T-helper 1 cell treated with Interleukin-12 subunit alpha and Interleukin-12 subunit beta and Interleukin-4 antibody, amounts not matched to agents 30 ng/mL and 1 ng/mL, for 36 hours (primary cell): ENCODE data around the gene FAM43B. TPM values are rescaled to one million over a fixed set of nuclear protein-coding genes. Genes with fewer than 3 reads are reported as not detected.

Experiments
- intact Hi-C: fragments of 100-400 bp; cut with micrococcal nuclease; formaldehyde crosslinking; loops from one replicate; pipeline ENCODE4 v1.15.1; 2024
- total RNA-seq: library from RNA; stranded (reverse); gene quantifications from 2 replicates; pipeline ENCODE4 v1.2.3, GENCODE V29; 2022

The FAM43B gene
- total RNA-seq, 1 donor from 2014 or later, result not detected

GRCh38 chr1:20546637-20547036 lies 5.7 kb upstream of the FAM43B start:
- intact Hi-C loops, result no loop called here

- intact Hi-C loops, result no loop called here
Measured at GRCh38 chr1:20551161-20551560, 1.2 kb upstream of the FAM43B start.

- intact Hi-C loops, result no loop called here
Measured at GRCh38 chr1:20552728-20553445, 514 bp downstream of the FAM43B start.

DNA sequence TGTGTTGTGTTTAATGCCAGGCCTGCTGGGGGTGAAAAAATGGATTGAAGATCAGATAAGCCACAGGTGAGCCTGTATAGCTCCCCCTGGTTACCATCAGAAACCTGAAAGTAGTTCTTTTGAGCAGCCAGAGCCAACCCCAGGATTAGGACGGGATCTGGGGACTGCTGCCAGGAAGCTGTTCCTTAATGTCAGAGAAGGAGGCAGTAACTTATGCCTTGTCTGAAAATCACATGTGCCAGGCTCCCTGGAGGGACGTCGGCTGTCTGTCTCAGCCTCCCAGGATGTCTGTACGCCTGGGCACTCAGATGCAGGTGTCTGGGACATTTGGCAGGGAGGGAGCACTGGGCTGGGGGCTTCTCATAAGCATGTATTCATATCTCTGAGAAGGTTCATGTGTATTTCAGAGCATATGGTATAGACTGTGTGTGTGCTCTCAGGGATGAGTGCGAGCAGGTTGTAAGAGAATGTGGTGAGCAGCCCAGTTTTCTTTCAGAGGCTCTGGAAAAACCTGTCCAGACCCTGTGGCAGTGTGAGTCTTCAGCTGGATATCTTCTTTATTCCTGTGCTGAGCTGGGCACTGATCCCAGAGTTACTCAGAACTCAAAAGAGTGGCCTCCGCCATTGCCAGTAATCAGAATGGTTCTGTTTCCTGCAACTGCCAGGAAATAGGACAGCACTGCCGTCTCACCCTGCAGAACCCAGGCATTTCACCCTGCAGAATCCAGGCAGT lies 2.8 kb downstream of the FAM43B start:
- intact Hi-C loops, result no loop called here

DNA sequence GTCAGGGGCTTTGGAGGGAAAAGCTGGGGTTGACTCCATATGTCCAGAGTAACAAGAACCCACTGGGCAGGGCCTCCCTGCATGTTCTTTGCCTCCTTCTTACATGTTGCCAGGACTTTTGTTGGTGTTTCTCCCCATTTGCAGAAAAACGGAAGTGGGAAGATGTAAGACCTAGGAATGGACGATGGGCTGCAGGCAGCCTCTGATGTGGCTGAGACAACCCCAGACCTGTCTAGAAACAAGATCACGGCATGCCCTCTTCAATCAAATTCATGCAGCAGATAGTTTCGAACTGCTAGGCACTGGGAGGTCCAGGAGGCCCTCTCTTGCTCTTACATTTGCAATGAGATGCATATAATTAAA lies 3.4 kb downstream of the FAM43B start:
- intact Hi-C loops, result no loop called here

GRCh38 chr1:20558191-20558590 lies 5.8 kb downstream of the FAM43B start:
- intact Hi-C loops, result no loop called here

- intact Hi-C loops, result no loop called here
Measured at GRCh38 chr1:20560966-20561365, 8.6 kb downstream of the FAM43B start.

- intact Hi-C loops, result no loop called here
Measured at GRCh38 chr1:20565234-20565633, 12.9 kb downstream of the FAM43B start.

- intact Hi-C loops, result no loop called here
Measured at GRCh38 chr1:20569523-20570098, 17.2 kb downstream of the FAM43B start.

GRCh38 chr1:20571427-20571826 lies 19.1 kb downstream of the FAM43B start:
- intact Hi-C loops, result no loop called here

GRCh38 chr1:20573987-20574386 lies 21.6 kb downstream of the FAM43B start:
- intact Hi-C loops, result no loop called here

DNA sequence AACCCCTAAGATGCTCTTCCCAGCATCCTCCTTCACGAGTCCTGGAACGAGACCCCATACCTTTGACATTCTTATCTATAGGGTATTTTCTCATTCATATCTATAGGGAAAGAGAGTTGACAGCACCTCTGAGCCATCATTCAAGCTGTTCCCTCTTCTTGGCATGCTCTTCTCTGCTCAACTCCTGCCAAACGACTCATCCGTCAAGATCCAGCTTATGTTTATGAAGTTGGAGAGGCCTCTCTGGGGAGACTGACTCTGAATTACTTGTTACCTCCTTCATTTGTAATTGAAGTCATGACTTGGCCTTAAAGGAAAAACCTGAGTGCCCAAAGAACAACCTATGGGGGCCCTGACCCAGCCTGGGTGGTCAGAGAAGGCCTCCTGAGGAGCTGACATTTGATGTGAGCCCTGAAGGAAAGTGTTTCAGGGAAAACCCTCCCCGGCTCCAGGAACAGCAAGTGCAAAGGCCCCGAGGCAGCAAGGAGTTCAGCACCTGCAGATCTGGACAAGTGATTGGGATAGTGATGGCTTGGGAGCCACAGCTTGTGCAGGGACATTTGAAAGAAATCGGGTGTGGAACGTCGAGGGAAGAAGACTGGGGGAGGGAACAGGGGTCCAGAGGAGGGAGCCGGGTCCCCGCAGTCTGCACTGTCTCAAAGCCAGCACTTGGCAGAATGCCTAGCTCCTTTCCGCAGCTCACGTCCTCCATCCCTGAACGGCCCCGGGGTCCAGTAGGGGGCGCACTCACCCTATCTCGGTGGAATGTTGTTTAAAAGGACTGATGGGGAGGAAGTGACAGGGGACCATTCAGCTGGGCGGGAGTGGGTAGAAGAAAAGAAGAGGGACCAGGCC lies 22.5 kb downstream of the FAM43B start:
- intact Hi-C loops, result loop anchor here (1.0 kb wide), 2 partner anchors 58 to 65 kb away; partner anchors contain the start of gene PINK1

DNA sequence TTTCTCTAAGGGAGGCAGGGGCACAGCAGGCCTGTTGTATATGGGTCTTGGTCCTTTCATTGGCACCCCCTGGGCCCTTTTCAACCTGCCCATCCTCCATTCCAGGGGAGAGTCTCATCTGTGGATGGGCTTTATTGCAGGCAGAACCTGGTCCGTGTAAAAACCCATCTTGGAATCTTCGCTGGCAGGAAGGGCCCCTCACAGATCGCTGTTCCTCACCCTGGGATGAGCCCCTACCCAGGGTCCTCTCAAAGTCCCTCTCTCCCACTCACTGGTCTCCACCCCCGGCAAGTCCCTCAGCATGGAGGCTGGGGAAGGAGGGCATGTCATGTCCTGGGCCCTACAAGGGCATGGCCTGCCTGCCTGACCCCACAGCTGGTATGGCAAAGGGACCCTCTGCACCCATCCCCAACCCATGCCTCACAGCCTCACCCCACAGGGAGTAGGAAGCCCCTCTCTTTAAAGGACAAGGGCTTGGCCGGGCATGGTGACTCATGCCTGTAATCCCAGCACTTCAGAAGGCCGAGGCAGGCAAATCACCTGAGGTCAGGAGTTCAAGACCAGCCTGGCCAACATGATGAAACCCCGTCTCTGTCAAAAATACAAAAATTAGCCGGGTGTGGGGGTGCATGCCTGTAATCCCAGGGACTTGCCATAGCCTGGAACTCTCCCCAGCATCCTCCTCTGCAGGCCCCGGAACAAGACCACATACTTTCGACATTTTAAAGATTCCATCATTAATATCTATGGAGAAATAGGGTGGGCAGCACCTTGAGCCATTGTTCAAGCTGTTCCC lies 23.4 kb downstream of the FAM43B start:
- intact Hi-C loops, result loop anchor here (1.0 kb wide), 2 partner anchors 58 to 65 kb away; partner anchors contain the start of gene PINK1

GRCh38 chr1:20578062-20578461 lies 25.7 kb downstream of the FAM43B start:
- intact Hi-C loops, result no loop called here

DNA sequence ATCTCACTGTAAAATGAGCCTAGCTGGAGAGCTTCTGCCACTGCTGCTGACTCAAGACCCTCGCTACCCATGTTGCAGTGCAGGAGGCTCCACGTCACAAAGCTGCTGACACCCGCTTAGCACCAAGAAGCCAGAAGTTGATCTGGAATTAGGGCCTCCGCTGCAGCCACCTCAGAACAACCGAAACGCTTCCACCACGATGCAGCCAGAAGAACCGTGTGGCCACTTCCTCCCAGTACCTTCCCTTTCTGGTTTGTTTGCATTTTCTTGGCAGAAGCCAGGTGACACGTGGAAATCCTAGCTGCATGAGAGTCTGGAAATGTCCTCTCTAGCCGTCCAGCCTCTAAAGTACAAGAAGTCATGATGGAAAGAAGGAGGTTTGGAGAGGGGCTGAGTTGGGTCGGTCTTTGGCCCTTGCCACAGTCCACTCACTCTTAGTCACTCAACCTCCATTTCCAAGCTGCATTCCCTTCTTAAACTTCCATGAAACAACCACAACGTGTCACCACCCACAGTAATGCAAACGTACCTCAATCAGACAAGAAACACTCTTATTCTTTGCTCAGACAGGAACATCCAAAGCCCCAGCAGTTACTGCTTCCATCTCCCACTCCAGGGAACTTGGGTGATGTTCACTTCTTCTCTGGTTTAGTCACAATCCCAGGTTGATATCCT lies 26.5 kb downstream of the FAM43B start:
- intact Hi-C loops, result no loop called here

DNA sequence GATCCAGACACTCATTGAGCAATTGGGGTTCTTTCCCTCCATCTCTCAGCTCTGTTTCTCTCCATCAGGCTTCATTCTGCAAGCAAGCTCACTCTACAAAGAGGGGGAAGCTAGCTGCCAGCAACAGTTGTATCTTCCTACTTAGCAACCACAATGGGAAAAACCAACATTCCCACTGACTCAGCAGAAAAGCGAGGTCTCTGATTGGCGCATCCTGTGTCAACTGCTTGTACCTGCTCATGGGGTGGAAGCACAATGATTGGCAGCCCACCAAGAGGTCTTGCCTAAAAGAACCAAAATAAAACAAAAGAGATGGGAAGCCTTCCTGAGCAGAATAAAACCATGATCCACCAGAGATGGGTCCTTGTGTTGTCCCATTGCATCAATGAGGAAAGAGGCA lies 32.5 kb downstream of the FAM43B start:
- intact Hi-C loops, result no loop called here

- intact Hi-C loops, result no loop called here
Measured at GRCh38 chr1:20586953-20587660, 34.7 kb downstream of the FAM43B start.

DNA sequence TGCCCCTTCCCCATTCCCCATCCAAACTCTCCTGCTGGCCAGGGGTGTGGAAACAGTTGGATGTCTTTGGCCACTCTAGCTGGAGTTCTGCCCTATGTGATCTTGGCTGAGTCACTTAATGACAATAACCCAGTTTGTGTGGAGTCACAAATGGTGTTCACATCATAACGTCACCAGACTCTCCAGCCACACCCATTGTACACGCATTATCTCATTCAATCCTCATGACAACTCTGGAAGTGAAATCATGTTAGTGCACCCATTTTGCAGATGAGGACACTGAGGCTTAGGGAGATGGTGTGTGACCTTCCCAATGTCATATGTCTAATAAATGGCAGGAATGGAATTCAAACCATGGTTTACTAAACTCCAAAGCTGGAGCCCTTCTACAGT lies 35.3 kb downstream of the FAM43B start:
- intact Hi-C loops, result no loop called here

DNA sequence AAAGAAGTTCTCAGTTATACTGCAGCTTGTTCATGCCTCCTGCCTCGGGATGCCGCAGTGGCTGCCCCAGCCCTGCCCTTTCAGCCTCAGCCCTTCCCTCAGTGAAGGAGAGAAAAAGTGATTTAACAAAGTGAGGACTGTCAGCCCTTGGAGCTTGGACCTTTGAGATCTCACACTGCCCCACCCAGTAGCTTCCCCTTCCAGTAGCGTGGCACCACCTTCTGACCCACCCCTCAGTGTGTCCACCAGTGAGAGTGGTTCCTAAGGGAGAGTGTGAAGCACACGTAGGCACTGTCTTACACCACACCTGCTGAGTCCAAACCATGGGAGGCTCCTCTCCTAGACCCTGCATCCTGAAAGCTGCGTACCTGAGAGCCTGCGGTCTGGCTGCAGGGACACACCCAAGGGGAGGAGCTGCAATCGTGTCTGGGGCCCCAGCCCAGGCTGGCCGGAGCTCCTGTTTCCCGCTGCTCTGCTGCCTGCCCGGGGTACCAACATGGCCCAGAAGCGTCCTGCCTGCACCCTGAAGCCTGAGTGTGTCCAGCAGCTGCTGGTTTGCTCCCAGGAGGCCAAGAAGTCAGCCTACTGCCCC lies 36.4 kb downstream of the FAM43B start, which contains the start of gene CDA:
TSS of gene CDA (plus strand) at position 464 of the 592 bp plus-strand sequence. CDS start at position 497, 33 bp downstream.
- intact Hi-C loops, result no loop called here
